ENCODE measurements around the gene KAZN.

Gene KAZN

GRCh38 chr1:14778541-14778897, 180.0 kb downstream of the KAZN start:
- no peak for DNase-seq

GRCh38 chr1:14778898-14779865, 180.7 kb downstream of the KAZN start:
- DNase-seq, result no peak

GRCh38 chr1:14780271-14780670, 181.8 kb downstream of the KAZN start:
- DNase-seq, result no peak

- DNase-seq, result no peak
Measured at GRCh38 chr1:14781811-14782210, 183.3 kb downstream of the KAZN start.

- DNase-seq, result no peak
Measured at GRCh38 chr1:14782741-14783591, 184.5 kb downstream of the KAZN start.

GRCh38 chr1:14783592-14783886, 185.1 kb downstream of the KAZN start:
- no peak for DNase-seq

- no peak for DNase-seq
Measured at GRCh38 chr1:14784790-14785773, 186.6 kb downstream of the KAZN start.

- DNase-seq, result no peak
Measured at GRCh38 chr1:14786109-14786675, 187.7 kb downstream of the KAZN start.

- no peak for DNase-seq
Measured at GRCh38 chr1:14786681-14787080, 188.2 kb downstream of the KAZN start.

GRCh38 chr1:14787604-14788003, 189.1 kb downstream of the KAZN start:
- DNase-seq, result no peak

GRCh38 chr1:14788080-14788479, 189.6 kb downstream of the KAZN start:
- DNase-seq, result no peak

- DNase-seq, result no peak
Measured at GRCh38 chr1:14790982-14791381, 192.5 kb downstream of the KAZN start.

GRCh38 chr1:14791654-14792053, 193.2 kb downstream of the KAZN start:
- no peak for DNase-seq

GRCh38 chr1:14794136-14794768, 195.8 kb downstream of the KAZN start:
- no peak for DNase-seq

- no peak for DNase-seq
Measured at GRCh38 chr1:14794906-14795305, 196.4 kb downstream of the KAZN start.

GRCh38 chr1:14795589-14795988, 197.1 kb downstream of the KAZN start:
- DNase-seq, result no peak

- no peak for DNase-seq
Measured at GRCh38 chr1:14800014-14800413, 201.5 kb downstream of the KAZN start.

GRCh38 chr1:14800500-14801076, 202.1 kb downstream of the KAZN start:
- no peak for DNase-seq

- no peak for DNase-seq
Measured at GRCh38 chr1:14803002-14803789, 204.7 kb downstream of the KAZN start.

- no peak for DNase-seq
Measured at GRCh38 chr1:14804626-14805025, 206.1 kb downstream of the KAZN start.

GRCh38 chr1:14806772-14807171, 208.3 kb downstream of the KAZN start:
- DNase-seq, result no peak

All from NCI-H1092 (cell line).